ENCODE data around the gene SMAD1.

The SMAD1 gene

GRCh38 chr4:145589916-145590702 lies 108.5 kb downstream of the SMAD1 start:
- Histone ChIP-seq H3K9me3 (no peaks in the 10 kb centered on the region), H3K27me3 (peaks cover 3% of the 10 kb centered on the region; the same call in 1 of the 2 replicates), H3K36me3 (no peaks in the 10 kb centered on the region), H3K4me1 (no peaks in the 10 kb centered on the region), H3K4me3 (ENCODE audit: low read depth, low read length) (no peak overlapping the region)
- TF ChIP-seq, protein P1, sequence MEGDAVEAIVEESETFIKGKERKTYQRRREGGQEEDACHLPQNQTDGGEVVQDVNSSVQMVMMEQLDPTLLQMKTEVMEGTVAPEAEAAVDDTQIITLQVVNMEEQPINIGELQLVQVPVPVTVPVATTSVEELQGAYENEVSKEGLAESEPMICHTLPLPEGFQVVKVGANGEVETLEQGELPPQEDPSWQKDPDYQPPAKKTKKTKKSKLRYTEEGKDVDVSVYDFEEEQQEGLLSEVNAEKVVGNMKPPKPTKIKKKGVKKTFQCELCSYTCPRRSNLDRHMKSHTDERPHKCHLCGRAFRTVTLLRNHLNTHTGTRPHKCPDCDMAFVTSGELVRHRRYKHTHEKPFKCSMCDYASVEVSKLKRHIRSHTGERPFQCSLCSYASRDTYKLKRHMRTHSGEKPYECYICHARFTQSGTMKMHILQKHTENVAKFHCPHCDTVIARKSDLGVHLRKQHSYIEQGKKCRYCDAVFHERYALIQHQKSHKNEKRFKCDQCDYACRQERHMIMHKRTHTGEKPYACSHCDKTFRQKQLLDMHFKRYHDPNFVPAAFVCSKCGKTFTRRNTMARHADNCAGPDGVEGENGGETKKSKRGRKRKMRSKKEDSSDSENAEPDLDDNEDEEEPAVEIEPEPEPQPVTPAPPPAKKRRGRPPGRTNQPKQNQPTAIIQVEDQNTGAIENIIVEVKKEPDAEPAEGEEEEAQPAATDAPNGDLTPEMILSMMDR (IDR thresholded peaks at IDR 0.05; ENCODE audit: low read depth, low read length) = no peak
- DNase-seq = no peak

GRCh38 chr4:145602129-145602760 lies 120.6 kb downstream of the SMAD1 start:
- Histone ChIP-seq H3K4me1 (no peaks in the 10 kb centered on the region), H3K9me3 (no peaks in the 10 kb centered on the region), H3K27me3 (no peaks in the 10 kb centered on the region; the same call in 1 of the 2 replicates), H3K4me3 (ENCODE audit: low read depth, low read length) (no peak overlapping the region), H3K36me3 (no peaks in the 10 kb centered on the region)
- DNase-seq = no peak
- TF ChIP-seq, protein P1 (IDR thresholded peaks at IDR 0.05; ENCODE audit: low read depth, low read length) = no peak

GRCh38 chr4:145605941-145606340 lies 124.3 kb downstream of the SMAD1 start:
- TF ChIP-seq, protein P1 (IDR thresholded peaks at IDR 0.05; ENCODE audit: low read depth, low read length) = no peak

More at GRCh38 chr4:145605941-145606340, 124.3 kb downstream of the SMAD1 start:
- DNase-seq = no peak
- H3K36me3 ChIP-seq = no peaks in the 10 kb centered on the region
- no peaks in the 10 kb centered on the region; the same call in 1 of the 2 replicates for H3K27me3 ChIP-seq
- no peaks in the 10 kb centered on the region for H3K4me1 ChIP-seq
- no peaks in the 10 kb centered on the region for H3K9me3 ChIP-seq
- H3K4me3 ChIP-seq (ENCODE audit: low read depth, low read length) = no peak overlapping the region

All from BE2C (cell line).